K562 (cell line): ENCODE data around the gene CCDC33. TPM values are rescaled to one million over a fixed set of nuclear protein-coding genes. Genes with fewer than 3 reads are reported as not detected.

Experiments used
- ATAC-seq: fragments of 200-7000 bp; cut with Tn5 transposase; 3 replicates; pipeline ENCODE4 v1.9.1; 2020; ENCODE audit warnings: moderate library complexity
- BruUV-seq: library from RNA; stranded (reverse); fragments of 400-500 nt; replicated peaks from 2 replicates; lab custom pipeline; 2021; lab: Mats Ljungman, UMichigan
- CTCF ChIA-PET: fragments of 300-600 bp; formaldehyde crosslinking; extraction: SDS; loops from one replicate; lab custom pipeline; 2021; ENCODE audit warnings: low intra/inter-chr PET ratio; lab: Yijun Ruan, JAX
- POLR2A ChIA-PET: fragments of 300-600, 350-650 bp; sonication (Branson Sonifier 250); formaldehyde crosslinking; extraction: SDS; loops from one replicate; lab custom pipeline; 2021; ENCODE audit warnings: antibody characterized with exemption, inconsistent platforms; lab: Yijun Ruan, JAX
- DNase-seq, 4 experiments: peaks; one replicate each; pipeline versions ENCODE4 v3.0.0 to v3.0.0-alpha.2; 2011 to 2018; ENCODE audit warnings: low spot score in 3 of 4, mixed read lengths in 3 of 4; ENCODE audit errors: extremely low read depth in 1 of 4
- FAIRE-seq: peaks from 2 replicates; lab custom pipeline; 2011; peaks lifted over from hg19 to GRCh38; lab: Jason Lieb, UNC
- H2AFZ ChIP-seq: 2 replicates; pipeline ENCODE4 v1.6.0; 2011; ENCODE audit warnings: low read depth, low read length, control low read depth, inconsistent platforms
- H3K27ac ChIP-seq: fragments of 200-600 bp; 3 replicates; pipeline ENCODE4 v1.8.0; 2011; ENCODE audit warnings: low read depth, mild to moderate bottlenecking, control low read depth, inconsistent platforms, low read length, moderate library complexity, mixed read lengths; ENCODE audit errors: extremely low read depth
- H3K27me3 ChIP-seq, 2 experiments: fragments of 300-600 bp in 1 of 2; 2 replicates in 1 of 2; 3 replicates in 1 of 2; pipeline versions ENCODE4 v1.6.0 to v1.8.0; 2011; ENCODE audit warnings: inconsistent platforms in 2 of 2, low read length in 2 of 2, mild to moderate bottlenecking in 1 of 2, mixed read lengths in 1 of 2, moderate library complexity in 1 of 2; ENCODE audit not compliant: control insufficient read depth in 2 of 2, insufficient read depth in 2 of 2
- H3K36me3 ChIP-seq: fragments of 300-600 bp; 3 replicates; pipeline ENCODE4 v1.8.0; 2011; ENCODE audit warnings: mild to moderate bottlenecking, low read length, inconsistent platforms; ENCODE audit not compliant: control insufficient read depth, insufficient read depth
- H3K4me1 ChIP-seq, 2 experiments: fragments of 200-600 bp in 1 of 2; replicated peaks in 1 of 2; 2 replicates in 1 of 2; 3 replicates in 1 of 2; pipeline versions ENCODE4 v1.5.1 to v1.8.0; 2011; ENCODE audit warnings: inconsistent platforms in 2 of 2, low read length in 2 of 2, mild to moderate bottlenecking in 1 of 2, mixed read lengths in 1 of 2, moderate library complexity in 1 of 2; ENCODE audit not compliant: control insufficient read depth in 2 of 2, insufficient read depth in 2 of 2
- H3K4me2 ChIP-seq: 2 replicates; pipeline ENCODE4 v1.6.1; 2011; ENCODE audit warnings: low read length, control low read depth, inconsistent platforms, mixed read lengths; ENCODE audit not compliant: insufficient read depth
- H3K4me3 ChIP-seq: fragments of 200-600 bp; sonication (generic), shearing (Covaris generic); 2 replicates; pipeline ENCODE4 v1.5.1; 2016; ENCODE audit warnings: control low read depth, inconsistent platforms
- H3K79me2 ChIP-seq: fragments of 200-600 bp; 3 replicates; pipeline ENCODE4 v1.8.0; 2011; ENCODE audit warnings: low read length, inconsistent platforms; ENCODE audit not compliant: control insufficient read depth, insufficient read depth
- H3K9ac ChIP-seq, 2 experiments: 2 replicates each; pipeline versions ENCODE4 v1.6.0 to v1.6.1; 2011; ENCODE audit warnings: low read depth in 2 of 2, low read length in 2 of 2, control low read depth in 1 of 2, inconsistent platforms in 1 of 2, mild to moderate bottlenecking in 1 of 2, mixed read lengths in 1 of 2; ENCODE audit not compliant: insufficient read depth in 1 of 2
- H3K9me1 ChIP-seq: one replicate; pipeline ENCODE4 v1.6.0; 2011; ENCODE audit warnings: inconsistent platforms, mild to moderate bottlenecking, low read length, moderate library complexity; ENCODE audit not compliant: control insufficient read depth, insufficient read depth
- H3K9me3 ChIP-seq: replicated peaks from 2 replicates; pipeline ENCODE4 v1.5.1; 2011; ENCODE audit warnings: low read depth, low read length, inconsistent platforms; ENCODE audit not compliant: control insufficient read depth, insufficient read depth
- H4K20me1 ChIP-seq: replicated peaks from 2 replicates; pipeline ENCODE4 v1.6.1; 2011; ENCODE audit warnings: low read length, inconsistent platforms, mixed read lengths; ENCODE audit not compliant: control insufficient read depth, insufficient read depth
- NEUROD1 ChIP-seq: fragments of 150-350 bp; IDR thresholded peaks from 2 replicates; pipeline ENCODE4 v1.6.1; 2014; ENCODE audit warnings: borderline replicate concordance, low read length, low read depth; ENCODE audit not compliant: partially characterized antibody
- RBM25 ChIP-seq: fragments of 200-400 bp; formaldehyde crosslinking; IDR thresholded peaks from 2 replicates; pipeline ENCODE4 v1.6.1; 2018; ENCODE audit warnings: low read length, low read depth, moderate library complexity; ENCODE audit not compliant: severe bottlenecking
- ZFP36 ChIP-seq: fragments of 150-350 bp; IDR thresholded peaks from 2 replicates; pipeline ENCODE4 v1.6.1; 2018; ENCODE audit warnings: low read length, low read depth; ENCODE audit not compliant: partially characterized antibody
- WGBS: fragments of 100-300 bp; shearing (Covaris generic); methylation state at CpG from one replicate; pipeline ENCODE4 v1.1.6; 2016; ENCODE audit warnings: low coverage, mixed read lengths; ENCODE audit not compliant: insufficient coverage; ENCODE audit errors: missing lambda C conversion rate; 5-methylcytosine and 5-hydroxymethylcytosine counted together
- in situ Hi-C: fragments of 300-500 bp; cut with MboI; formaldehyde crosslinking; loops from 4 replicates; pipeline ENCODE4 v1.15.0; 2018; ENCODE audit warnings: inconsistent platforms, mixed read lengths
- intact Hi-C: fragments of 100-400 bp; cut with micrococcal nuclease; formaldehyde crosslinking; loops from 2 replicates; pipeline ENCODE4 v1.14.2; 2022
- polyA plus RNA-seq, 8 experiments: library from polyadenylated mRNA; depleted of rRNA in 4 of 8; stranded (reverse) in 5 of 8; unstranded in 3 of 8; fragments of >200 nt; fragmentation: Nextera tagmentation in 2 of 8; fragmentation: Illumina TruSeq in 1 of 8; extraction: Ambion mirVana in 2 of 8; extraction: Trizol in 1 of 8; gene quantifications; 2 replicates each; pipeline versions ENCODE4 v1.2.1 to v1.2.3, GENCODE V29; 2011 to 2014; ENCODE audit warnings: inconsistent platforms in 1 of 8, missing spikeins in 1 of 8
- total RNA-seq, 7 experiments: library from RNA; depleted of rRNA in 6 of 7; stranded (reverse); fragments of >200 nt in 6 of 7; fragmentation: Illumina TruSeq in 2 of 7; extraction: Trizol in 2 of 7; gene quantifications; 2 replicates each; pipeline versions ENCODE4 v1.2.1 to v1.2.3, GENCODE V29; 2011 to 2021; ENCODE audit warnings: low replicate concordance in 1 of 7

CCDC33 gene
- total and polyA plus RNA-seq, 9 of the 15 experiments (the other 6 are each of a cell fraction or from before 2014, with no cell fraction given): 0.08 to 1.1 (median 0.15) TPM; not detected in 4

GRCh38 chr15:74220475-74221248, 15.5 kb upstream of the CCDC33 start:
- peaks cover 10% of the 10 kb centered on the region for H4K20me1 ChIP-seq
- no peak overlapping the region for H2AFZ ChIP-seq
- H3K4me3 ChIP-seq: no peak overlapping the region
- no peaks in the 10 kb centered on the region for H3K4me1 ChIP-seq
- H3K79me2 ChIP-seq: no peaks in the 10 kb centered on the region
- H3K9me1 ChIP-seq: no peaks in the 10 kb centered on the region
- no peak for TF ChIP-seq NEUROD1
- TF ChIP-seq RBM25: peak; percentile 56
- TF ChIP-seq ZFP36: peak; percentile 91
- in situ Hi-C loops (no loop called here), intact Hi-C loops (no loop called here)
- FAIRE-seq (no peak), ATAC-seq (no peak), DNase-seq (no peak)
- POLR2A ChIA-PET: interaction anchor here (0.9 kb wide), 1 partner anchor 18 kb away, joined by 3 read pairs; the partner anchor contains the start of gene STRA6
- WGBS: 0% methylated on average over 8 of the region's 11 CpGs
- H3K4me2 ChIP-seq: no peak overlapping the region
- H3K9me3 ChIP-seq: no peaks in the 10 kb centered on the region
- H3K9ac ChIP-seq: no peak overlapping the region
- H3K27ac ChIP-seq: no peak overlapping the region
- H3K36me3 ChIP-seq: no peaks in the 10 kb centered on the region
- H3K27me3 ChIP-seq: peaks cover 3 to 56% of the 10 kb centered on the region in 2 experiments; a peak in 3 of 5 replicates
- CTCF ChIA-PET: no interaction called here
- BruUV-seq: no TSS peak
